NAMALWA (cell line): ENCODE results near the gene CFDP1.
A peak's percentile ranks its signal among the peaks of the same experiment; 100 is the strongest.
"Not testable (repeated sequence)": the region's sequence is repeated elsewhere in the genome, so short reads cannot be mapped to it uniquely, and the experiment has no call there.

Experiments
- DNase-seq: peaks from one replicate; pipeline ENCODE4 v3.0.0-alpha.2; 2015; ENCODE audit warnings: low spot score

Gene CFDP1

DNA sequence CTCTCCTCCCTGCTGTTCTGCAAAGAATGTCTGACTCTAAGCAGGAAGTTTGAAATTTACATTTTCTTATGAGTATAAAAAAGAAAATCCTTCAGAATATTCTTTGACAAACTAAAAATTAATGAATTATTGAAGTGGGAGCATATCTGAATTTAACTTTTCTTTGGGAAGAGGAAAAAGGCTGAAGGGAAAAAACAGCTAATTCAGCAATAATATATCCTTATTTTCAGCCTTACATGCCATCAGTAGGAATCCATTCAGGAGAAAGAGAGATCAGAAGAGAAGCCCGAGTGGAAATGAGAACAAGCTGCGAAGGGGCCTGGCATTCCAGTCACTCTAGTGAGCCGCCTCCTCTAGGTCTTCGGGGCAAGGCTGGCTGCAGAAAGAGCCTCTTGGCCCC, 140.1 kb downstream of the CFDP1 start:
- no peak for DNase-seq

DNA sequence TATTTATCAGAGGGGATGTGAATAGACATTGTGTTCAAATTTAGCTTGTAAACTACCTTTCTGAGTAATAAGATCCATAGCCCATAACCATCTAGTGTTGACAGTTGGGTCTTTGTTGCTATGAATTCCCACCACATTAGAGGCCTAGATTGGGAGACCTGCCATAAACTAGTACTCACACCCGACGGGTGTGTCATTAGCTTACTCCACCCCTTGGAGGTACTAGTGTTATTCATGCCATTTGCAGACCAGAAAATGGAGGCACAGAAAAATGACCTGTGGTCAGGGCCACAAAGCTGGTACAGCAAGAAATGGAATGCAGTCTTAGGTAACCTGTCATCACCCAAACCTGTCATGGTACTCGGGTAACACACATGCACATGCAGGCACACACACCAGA, 140.6 kb downstream of the CFDP1 start:
- no peak for DNase-seq

DNA sequence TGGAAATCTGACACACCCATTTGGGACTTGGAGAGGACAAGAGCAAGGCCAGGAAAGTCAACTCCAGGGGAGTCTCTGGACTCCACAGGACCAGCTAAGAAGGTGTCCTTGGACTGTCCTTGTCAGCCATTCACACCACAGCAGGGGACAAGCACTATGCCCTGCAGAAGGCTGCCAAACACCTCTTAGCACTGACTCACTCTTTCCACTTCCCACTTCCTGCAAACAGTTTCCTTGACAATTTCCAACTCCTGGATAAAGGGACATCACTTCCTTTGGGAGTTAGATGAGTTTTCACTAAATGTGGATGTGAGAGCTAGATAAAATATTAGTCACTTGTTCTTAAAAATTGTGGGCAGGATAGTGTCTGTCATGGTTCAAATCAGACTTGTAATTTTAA, 144.1 kb downstream of the CFDP1 start:
- no peak for DNase-seq

DNA sequence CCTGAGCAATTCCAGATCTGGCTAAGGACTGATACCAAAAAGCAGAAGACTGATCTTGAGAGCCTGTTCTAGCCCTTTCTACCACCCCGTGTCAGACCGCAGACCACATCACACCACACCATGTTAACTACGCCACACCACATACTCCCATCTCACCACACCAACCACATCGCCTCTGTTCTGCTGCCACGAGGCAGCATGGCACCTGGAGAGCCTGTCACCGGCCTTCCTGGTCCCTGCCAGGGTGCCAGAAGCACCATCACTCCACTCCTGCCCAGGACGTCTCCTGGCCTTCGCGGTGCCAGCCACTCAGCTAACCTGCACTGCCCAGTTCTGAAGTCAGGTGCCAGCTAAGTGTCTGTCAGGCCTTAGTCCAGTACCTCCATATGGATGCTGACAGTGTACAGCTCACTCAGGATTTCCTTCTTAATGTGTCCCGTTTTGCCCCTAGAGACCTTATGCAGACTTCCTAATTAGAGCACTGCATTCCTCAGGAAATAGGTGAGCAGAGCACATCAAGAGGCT, 144.6 kb downstream of the CFDP1 start:
- DNase-seq, result no peak

DNA sequence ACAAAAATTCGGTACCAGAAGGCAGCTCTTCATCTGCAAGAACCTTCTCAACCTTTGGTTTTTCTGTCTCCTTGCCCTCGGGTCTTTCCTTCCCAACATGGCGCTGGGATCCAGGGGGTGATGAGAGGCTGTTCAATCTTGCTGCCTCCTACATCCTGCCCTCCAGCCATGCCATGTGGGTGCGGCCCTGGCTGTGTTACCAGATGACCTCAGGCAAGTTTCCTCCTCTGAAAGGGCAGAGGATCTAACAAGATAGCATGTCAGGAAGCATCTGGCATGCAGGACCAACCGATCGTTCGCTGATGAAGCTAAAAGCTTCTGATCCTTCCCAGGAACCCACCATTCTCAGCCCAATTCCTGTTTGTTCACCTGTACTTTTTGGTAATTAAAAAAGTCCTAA, 145.1 kb downstream of the CFDP1 start:
- DNase-seq, result no peak

DNA sequence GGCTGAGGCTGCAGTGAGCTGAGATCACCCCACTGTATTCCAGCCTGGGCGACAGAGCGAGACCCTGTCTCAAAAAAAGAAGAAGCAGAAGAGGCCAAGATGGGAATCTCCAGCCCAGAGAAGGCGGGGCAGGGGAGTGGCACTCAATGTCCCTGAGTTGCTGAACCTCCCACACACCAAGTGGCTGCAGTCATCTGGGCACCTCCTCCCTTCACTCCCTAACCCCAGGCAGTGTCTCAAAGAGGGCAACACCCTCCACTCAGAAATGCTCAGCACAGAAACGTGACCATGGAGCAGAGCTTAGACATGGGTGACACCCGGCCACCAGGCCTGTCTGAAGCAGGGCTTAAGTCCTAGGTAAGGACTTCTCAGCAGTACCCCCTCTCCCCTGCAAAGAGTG, 145.6 kb downstream of the CFDP1 start:
- DNase-seq, result no peak

DNA sequence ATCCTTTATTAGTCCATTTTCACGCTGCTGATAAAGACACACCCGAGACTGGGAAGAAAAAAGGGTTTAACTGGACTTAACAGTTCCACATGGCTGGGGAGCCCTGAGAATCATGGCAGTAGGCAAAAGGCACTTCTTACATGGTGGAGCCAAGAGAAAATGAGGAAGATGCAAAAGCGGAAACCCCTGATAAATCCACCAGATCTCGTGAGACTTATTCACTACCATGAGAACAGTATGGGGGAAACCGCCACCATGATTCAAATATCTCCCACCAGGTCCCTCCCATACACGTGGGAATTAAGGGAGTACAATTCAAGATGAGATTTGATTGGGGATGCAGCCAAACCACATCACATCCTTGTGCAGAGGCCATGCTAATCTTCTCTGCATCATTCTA, 146.9 kb downstream of the CFDP1 start:
- no peak for DNase-seq

DNA sequence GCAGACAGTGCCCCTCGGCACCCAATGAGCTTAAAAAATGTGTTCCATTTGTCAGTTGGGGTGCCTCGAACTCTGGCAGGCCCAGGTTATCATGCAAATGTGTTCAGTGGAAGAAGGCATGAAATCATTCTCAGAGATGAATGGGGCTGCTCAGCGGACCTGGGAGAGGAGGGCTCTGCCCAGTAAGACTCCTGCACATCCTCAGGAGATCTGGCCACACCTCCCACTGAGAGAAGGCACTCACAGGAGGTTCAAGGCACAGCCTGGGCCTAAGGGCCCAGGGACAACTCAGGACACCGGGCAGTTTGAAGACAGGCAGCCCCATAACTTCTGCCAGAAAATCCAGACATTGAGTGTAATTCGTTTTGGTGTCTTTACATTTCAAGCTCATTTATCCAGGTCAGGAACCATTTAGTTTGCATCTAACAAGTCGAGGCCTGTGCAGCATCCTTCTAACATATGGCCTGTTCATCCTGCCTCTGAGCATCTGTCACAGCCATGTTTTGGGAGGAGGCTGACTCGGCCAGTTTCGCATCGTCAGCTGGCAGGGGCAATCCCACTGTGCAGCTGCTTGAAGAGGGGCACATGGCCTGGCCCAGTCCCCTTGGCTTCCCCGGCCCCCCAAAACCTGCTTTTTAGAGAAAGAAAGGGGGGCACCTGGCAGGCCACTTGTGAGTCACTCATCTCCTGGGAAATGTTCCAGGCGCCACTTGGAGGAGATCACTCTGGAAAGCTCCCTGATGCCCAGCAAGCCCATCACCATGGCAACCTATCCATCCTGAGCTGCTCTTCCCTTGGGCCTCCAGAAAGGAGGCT, 150.6 kb downstream of the CFDP1 start:
- DNase-seq, result no peak

DNA sequence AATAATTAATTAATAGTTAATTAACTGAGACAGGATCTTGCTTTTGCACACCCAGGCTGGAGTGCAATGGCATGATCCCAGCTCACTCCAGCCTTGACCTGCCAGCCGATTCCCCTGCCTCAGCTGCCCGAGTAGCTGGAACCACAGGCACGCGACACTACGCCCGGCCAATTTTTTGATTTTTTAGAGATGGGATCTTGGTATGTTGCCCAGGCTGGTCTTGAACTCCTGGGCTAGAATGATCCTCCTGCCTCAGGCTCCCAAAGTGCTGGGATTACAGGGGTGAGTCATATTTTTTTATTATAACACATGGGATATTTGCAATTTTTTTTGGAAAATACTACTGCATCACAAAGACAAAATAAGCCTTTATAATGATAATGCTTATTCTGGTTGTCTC, 151.5 kb downstream of the CFDP1 start:
- no peak for DNase-seq

DNA sequence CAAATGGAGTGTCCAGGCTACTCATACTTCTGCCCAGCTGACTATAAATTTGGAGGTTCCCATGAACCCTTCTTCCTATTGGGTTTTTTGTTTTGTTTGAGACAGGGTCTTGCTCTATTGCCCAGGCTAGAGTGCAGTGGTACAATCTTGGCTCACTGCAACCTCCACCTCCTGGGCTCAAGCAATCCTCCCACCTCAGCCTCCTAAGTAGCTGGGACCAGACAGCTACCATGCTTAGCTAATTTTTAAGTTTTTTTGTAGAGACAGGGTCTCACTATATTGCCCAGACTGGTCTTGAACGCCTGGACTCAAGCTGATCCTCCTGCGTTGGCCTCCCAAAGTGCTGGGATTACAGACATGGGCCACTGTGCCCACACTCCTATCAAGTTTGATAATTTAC, 152.3 kb downstream of the CFDP1 start:
- DNase-seq, result not testable (repeated sequence)

DNA sequence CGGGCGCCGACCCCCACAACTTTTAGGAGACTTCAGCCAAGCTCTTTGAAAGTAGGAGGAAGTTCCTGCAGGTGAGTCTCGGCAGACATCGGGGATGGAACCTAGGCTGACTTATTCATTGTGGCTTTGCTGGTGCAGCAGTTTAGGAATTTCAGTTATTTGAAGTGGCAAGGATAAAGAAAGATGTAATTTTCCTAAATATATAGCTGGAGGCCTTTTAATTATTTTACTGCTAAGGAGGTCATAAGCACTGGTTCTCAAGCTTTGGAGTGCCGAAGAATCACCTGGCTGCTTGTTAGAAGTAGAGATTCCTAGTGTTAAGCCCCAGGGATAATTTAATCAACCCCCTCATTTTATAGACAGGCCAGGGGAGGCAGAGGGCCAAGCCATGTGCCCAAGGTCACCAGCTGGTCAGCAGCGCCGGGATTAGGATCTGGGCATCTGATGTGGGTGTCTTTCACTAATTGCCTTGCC, 152.9 kb downstream of the CFDP1 start:
- no peak for DNase-seq

DNA sequence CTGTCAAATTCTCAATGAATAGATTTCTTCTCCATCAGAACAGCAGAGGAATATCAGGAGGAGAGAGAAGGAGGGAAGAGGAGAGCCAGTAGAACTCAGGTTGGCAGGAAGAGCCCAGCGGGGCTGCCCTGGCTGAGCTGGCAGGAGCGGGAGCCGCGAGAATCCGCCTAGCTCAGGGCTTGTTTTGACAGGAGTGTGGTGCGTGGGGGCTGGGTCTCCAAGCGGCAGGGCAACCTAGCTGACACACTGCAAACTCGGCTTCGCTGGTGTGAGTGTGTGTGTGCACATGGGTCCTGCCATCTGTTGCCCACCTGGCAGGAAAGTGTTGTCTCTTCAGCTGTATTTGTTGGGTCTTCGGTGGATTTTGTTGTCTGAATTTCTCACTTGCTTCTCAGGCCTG, 154.0 kb downstream of the CFDP1 start:
- peak; percentile 40 for DNase-seq

DNA sequence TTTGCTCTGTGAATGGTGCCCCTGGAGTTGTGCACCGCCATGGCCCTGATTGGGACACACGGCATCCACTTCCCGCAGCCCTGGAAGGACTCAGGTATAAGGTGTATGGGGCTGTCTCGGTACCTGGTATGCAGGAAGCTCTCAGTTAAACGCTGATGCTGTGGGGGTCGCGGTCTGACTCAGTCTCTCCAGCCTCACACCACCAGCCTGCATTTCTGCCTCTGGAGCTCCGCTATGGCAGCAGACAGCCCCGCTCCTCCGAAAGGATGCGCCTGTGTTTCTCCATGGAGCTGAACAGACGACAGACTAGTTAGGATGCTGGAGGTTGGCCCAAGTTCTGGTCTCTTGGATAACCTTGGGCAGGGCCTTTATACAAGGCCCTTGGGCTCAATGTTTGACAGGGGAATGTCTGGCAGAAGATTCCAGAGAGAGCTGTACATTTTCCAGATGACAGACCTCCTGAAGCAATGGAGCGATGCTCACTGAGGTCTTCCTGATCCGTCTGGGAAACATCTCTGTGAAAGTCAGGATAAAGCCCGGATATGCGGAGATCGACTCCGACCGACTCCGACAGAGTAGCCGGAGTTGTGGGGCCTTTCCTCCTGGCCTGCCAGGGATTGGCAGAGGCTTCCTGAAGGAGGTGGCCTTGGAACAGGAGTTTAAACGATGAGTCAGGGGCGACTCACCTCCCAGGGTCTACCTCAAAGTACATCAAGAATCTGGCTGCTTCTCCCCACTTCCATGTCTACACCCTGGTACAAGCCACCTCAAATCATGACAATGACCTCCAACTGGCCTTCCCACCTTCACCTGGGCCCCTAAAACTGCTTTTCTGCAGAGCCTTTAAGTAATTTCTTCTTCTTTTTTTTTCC, 160.0 kb downstream of the CFDP1 start:
- no peak for DNase-seq

DNA sequence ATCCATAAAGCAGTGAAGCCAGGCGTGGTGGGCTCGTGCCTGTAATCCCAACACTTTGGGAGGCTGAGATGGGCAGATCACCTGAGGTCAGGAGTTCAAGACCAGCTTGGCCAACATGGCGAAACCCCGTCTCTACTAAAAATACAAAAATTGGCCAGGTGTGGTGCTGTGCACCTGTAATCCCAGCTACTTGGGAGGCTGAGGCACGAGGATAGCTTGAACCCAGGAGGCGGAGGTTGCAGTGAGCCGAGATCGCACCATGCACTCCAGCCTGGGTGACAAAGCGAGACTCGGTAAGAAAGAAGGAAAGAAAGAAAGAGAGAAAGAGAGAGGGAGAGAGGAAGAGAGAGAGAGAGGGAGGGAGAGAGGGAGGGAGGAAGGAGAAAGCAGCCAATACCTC, 160.7 kb downstream of the CFDP1 start:
- not testable (repeated sequence) for DNase-seq

DNA sequence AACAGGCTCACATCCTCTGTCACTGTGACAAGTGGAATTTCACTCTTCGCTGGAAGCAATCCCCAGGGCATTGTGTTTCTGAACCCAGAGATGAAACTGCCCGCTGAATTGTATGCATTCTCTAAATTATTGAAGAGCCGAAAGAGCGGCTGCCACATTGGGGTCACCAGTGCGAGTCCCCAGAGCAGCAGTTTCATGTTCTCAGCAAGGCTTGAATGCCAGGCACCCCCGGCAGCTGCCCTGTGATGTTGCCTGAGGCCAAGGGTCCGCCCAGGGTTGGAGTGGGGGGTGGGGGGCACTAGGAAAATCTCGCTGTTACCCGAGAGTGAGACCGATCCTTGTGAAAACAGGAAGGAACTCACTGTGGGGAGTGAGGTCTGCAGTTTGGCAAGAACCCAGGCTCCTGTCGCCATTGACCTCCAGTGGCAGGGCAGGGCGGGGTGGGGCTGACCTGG, 161.2 kb downstream of the CFDP1 start:
- no peak for DNase-seq

DNA sequence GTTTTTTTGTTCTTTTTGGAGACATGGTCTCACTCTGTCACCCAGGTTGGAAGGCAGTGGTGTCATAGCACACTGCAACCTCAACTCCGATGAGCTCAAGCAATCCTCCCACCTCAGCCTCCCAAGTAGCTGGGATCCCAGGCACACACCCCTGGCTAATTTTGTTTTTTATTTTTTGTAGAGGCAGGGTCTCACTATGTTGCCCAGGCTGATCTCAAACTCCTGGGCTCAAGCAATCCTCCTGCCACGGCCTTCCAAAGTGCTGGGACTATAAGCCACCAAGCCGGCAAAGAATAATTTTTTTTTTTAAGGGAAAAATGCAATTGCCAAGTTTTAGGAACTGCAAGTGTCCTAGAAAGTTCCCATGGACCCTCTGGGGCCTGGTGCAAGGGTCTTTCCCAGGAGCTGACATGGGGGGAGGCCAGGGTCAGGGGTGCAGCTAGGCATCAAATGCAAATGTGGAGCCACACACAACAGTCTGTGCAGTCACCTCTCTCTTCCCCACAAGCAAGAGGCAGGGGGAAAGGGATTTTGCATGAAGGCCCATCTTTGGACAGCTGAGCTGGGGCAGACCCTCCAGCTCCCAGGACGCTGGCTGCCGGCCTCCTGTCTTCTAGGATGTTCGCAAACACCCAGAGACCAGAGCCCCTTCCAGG, 161.7 kb downstream of the CFDP1 start:
- DNase-seq, result no peak

DNA sequence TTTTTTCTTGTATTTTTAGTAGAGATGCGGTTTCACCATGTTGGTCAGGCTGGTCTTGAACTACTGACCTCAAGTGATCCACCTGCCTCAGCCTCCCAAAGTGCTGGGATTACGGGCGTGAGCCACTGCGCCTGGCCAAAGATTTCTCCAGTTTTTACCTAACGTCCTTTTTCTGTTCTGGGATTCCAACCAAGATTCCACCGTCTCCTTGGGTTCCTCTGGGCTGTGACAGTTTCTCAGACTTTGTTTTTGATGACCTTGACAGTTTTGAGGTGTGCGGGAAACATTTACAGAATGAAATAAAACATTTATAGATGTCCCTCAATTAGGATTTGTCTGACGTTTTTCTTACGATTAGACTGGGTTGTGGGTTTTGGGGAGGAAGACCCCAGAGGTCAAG, 163.9 kb downstream of the CFDP1 start:
- not testable (repeated sequence) for DNase-seq

DNA sequence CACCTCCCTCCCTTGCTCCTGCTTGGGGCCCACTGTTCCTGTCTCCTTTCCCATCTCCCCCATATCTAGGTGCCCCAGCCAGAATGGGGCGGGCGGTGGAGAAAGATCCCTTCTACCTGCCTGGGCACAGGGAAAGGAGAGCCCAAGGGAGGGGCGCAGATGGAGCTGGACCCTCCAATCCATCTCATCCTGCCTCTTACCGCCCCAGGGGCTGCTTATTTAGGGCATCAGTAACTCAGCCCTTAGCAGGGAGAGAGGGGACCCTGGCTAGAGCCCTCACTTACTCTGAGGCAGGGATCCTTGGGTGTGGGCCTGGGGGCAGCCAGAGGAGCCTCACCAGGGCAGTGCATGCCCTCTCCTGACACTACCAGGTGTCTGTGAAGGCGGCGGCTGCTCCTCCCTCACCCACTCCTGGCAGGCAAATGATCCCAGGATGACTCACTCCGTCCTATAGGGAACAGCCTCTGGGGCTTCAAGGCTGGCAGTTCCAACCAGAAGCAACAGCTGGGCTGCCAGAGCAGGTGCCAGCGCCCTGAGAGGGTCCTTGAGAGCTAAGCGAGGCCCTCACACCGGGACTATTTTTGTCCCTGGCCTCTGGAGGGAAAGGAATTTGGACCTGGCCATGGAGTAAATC, 165.6 kb downstream of the CFDP1 start:
- DNase-seq, result no peak

DNA sequence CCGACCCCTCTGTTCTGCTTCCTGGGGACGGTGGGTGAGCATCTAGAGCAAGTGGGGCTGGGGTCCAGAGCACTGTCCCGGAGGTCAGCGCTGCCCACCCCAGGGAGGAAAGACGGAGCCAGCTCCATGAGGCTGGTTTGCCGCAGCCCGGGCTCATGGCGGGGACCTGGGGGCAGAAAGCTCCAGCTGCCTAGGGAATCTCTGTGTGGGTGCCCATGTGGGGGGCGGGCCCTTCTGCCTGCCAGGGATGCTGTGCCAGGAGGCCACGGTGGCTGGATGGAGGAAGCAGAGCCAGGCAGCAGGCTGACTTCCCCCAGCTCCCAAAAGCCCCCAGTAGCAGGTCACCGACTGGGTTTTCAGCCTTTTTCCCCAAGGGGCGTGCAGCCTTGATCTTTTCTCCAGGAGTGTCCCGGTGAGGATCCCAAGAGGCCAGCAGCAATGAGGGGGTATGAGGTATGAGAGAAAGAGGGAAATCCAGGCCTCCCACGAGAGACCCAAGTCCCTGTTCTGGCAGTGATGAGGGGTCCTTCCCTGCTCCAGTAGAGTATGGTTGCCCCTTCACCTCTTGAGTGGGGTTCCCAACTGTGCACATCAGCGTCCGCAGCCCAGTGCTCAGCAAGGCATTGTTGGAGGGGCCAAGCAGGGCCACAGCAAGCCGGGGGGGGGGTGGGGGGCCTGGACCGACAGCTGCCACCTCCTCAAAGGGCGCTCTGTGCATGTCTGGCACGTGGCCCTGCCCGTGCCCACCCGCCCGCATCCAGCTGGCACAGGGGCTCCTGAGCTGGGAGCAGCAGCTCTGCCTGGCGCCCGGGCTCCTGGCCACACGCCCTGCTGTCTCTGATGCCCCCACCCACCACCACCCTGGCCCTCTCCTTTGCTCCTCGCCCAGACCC, 166.3 kb downstream of the CFDP1 start:
- no peak for DNase-seq

DNA sequence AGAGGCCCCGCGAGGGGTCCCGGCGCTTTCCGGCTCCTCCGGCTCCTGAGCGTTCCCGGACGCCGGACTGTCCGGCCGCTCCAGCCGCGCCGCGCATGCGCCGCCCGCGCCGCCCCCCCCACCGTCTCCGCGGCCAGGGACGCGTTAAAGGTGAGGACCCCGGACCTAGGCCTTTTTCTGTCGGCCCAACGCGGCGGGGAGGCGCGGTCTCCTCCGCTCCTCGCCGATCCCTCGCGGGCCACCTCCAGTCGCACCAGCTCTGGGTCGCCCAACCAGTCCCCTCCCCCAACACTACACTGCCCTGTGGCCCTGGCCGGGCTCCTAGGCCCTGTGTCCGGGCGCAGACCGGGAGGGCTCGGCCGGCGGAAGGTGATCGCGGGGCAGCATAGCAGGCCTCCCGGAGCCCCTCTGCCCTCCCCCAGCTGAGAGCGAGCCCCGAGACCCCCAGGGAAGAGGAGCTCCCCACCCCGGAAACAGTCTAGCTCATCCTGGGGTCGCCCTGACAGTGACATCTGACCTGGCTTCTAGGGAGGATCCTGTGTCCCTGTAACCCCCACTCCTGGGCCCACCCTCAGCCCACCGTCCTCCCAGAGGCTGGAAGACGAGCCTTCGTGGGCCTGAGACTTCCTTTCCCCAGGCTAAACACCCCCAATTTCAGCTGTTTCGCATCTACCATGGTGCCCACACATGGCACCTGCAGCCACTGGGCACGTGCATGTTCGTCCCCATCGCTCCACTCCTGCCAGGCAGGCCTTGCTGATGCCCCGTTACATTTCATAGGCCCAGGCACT, 167.2 kb downstream of the CFDP1 start:
- DNase-seq, result peak; percentile 59
